ENCODE measurements around the gene RUNX1. TPM values are rescaled to one million over a fixed set of nuclear protein-coding genes. Genes with fewer than 3 reads are reported as not detected.

RUNX1 gene
- total and polyA plus RNA-seq, 10 donors = 4.8 to 70.0 (median 43.6) TPM

DNA sequence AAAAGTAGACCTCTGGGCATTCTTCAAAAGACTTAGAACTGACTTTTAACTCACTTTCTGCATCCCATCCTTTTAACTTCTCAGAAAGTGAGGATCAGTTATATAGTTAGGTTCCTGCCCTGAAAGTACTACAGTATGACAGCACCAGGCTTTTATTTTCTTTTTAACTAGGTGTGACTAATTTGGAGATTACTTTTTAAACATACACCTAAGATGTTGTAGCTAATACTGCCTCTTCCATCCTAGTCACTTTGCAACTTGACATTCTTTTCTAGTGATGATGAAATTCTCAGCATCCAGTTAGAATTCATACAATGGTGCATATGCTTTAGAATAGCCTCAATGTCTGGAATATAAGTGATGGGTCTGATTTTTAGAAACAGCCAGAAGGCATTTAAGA lies 24.6 kb downstream of the RUNX1 start:
- no peak overlapping the region for H3K4me3 ChIP-seq
- TF ChIP-seq, protein P1, sequence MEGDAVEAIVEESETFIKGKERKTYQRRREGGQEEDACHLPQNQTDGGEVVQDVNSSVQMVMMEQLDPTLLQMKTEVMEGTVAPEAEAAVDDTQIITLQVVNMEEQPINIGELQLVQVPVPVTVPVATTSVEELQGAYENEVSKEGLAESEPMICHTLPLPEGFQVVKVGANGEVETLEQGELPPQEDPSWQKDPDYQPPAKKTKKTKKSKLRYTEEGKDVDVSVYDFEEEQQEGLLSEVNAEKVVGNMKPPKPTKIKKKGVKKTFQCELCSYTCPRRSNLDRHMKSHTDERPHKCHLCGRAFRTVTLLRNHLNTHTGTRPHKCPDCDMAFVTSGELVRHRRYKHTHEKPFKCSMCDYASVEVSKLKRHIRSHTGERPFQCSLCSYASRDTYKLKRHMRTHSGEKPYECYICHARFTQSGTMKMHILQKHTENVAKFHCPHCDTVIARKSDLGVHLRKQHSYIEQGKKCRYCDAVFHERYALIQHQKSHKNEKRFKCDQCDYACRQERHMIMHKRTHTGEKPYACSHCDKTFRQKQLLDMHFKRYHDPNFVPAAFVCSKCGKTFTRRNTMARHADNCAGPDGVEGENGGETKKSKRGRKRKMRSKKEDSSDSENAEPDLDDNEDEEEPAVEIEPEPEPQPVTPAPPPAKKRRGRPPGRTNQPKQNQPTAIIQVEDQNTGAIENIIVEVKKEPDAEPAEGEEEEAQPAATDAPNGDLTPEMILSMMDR (IDR thresholded peaks at IDR 0.05 in 8 of 11, conservative IDR thresholded peaks at IDR 0.05 in 3 of 11) = no peak
- TF ChIP-seq POLR2A (IDR thresholded peaks at IDR 0.05) (no peak), POLR2AphosphoS5 (IDR thresholded peaks at IDR 0.05) (no peak)
- no peak for DNase-seq
- peaks cover 26 to 98% (median 59%) of the 10 kb centered on the region in 6 donors for H3K4me1 ChIP-seq
- H3K27me3 ChIP-seq (replicated peaks in 1 of 7) = peaks cover 0 to 7% (median 0%) of the 10 kb centered on the region in 7 donors
- H3K27ac ChIP-seq = peak overlapping the region in 5 of 8 donors; percentile 80 to 95 (median 92)
- H3K9me3 ChIP-seq = no peaks in the 10 kb centered on the region
- peaks cover 0 to 9% (median 3%) of the 10 kb centered on the region in 6 donors for H3K36me3 ChIP-seq
- intact Hi-C loops (cut with DNase I; ENCODE audit: low total_unique reads) = no loop called here

DNA sequence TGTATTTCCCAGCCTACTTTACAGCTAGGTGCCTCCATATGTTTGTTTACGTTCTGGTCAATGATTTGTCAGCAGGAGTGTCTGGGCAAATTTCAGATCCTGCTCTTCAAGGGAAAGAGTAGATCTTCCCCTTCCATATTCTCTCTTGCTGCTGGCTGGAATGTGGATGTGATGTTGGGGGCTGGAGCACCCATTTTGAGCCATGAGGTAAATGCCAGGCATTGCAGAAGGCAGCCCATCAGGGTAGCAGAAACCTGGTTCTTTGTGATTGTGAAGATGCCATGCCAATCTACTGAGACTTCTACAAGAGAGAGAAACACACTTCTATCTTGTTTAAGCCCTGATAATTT lies 25.1 kb downstream of the RUNX1 start:
- peak overlapping the region in 3 of 8 donors; percentile 92 to 95 (median 93) for H3K27ac ChIP-seq
- H3K4me3 ChIP-seq = no peak overlapping the region
- TF ChIP-seq, protein P1 (IDR thresholded peaks at IDR 0.05 in 8 of 11, conservative IDR thresholded peaks at IDR 0.05 in 3 of 11) = no peak
- TF ChIP-seq POLR2A (IDR thresholded peaks at IDR 0.05) = no peak
- no peak for TF ChIP-seq POLR2AphosphoS5 (IDR thresholded peaks at IDR 0.05)
- no peak for DNase-seq
- 91 to 100% (median 96%) methylated on average over 1 of the region's 1 CpG for WGBS, 5 donors
- intact Hi-C loops (cut with DNase I; ENCODE audit: low total_unique reads) = no loop called here
- H3K36me3 ChIP-seq = peaks cover 0 to 9% (median 3%) of the 10 kb centered on the region in 6 donors
- peaks cover 0 to 7% (median 0%) of the 10 kb centered on the region in 7 donors for H3K27me3 ChIP-seq (replicated peaks in 1 of 7)
- H3K4me1 ChIP-seq = peaks cover 26 to 97% (median 57%) of the 10 kb centered on the region in 6 donors
- no peaks in the 10 kb centered on the region for H3K9me3 ChIP-seq

DNA sequence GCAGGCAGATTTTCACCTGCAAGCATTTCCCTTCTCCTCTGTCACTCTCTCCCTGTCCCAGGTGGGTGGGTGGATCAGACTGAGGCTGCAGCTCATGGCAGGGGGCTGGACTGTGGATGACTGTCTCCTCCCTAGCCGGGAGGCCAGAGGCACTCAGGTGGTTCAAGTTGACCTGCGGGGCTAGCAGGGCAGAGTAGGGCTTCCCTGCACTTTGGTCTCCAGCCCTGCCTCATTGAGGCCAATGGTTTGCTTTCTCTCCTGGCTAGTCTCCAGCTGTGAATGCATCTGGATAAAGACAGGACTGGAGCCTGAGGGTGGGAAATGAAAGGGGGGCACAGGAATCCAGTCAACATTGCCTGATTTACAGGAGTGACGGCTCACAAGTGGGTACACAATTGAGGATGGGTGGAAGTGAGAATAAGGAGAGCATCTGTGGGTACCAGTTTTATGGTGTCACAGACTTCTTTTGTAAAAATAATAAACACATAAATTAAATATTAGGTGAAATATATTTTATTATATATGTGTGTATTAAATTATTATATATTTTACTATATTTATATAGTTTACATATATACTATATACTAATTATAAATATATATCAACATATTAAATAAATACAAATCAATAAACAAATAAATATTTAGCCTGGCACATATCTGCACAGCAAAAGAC lies 25.6 kb downstream of the RUNX1 start:
- 62 to 91% (median 81%) methylated on average over 3 of the region's 3 CpGs for WGBS, 5 donors
- Histone ChIP-seq H3K4me1 (peaks cover 26 to 92% (median 52%) of the 10 kb centered on the region in 6 donors), H3K36me3 (peaks cover 0 to 9% (median 3%) of the 10 kb centered on the region in 6 donors), H3K4me3 (no peak overlapping the region), H3K27ac (peak overlapping the region in 2 of 8 donors; percentile 11 to 22), H3K9me3 (no peaks in the 10 kb centered on the region), H3K27me3 (replicated peaks in 1 of 7) (peaks cover 0 to 7% (median 0%) of the 10 kb centered on the region in 7 donors)
- intact Hi-C loops (cut with DNase I; ENCODE audit: low total_unique reads) = no loop called here
- TF ChIP-seq POLR2A (IDR thresholded peaks at IDR 0.05) (no peak), POLR2AphosphoS5 (IDR thresholded peaks at IDR 0.05) (no peak)
- TF ChIP-seq, protein P1 (IDR thresholded peaks at IDR 0.05 in 8 of 11, conservative IDR thresholded peaks at IDR 0.05 in 3 of 11) = no peak
- DNase-seq = no peak

DNA sequence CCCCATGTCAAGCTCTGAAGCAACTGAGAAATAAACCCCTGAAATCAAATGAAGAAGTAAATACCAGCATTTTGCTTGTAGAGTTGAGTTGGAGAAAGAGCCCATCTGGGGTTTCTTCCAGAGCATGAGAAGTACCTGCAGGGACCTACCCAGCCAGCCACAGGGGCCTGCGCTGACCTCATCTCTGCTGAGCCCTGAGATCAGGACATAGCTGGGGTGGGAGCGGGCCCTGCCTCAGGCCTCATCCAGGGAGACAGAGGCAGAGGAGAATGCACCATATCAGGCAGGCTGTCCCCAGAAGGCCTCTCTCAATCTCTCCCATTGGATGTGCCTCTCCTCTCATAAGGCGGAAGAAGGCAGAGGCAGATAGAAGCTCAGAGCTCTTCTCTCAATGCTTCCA lies 27.6 kb downstream of the RUNX1 start:
- Histone ChIP-seq H3K9me3 (no peaks in the 10 kb centered on the region), H3K27me3 (replicated peaks in 1 of 7) (peaks cover 0 to 2% (median 0%) of the 10 kb centered on the region in 7 donors), H3K4me3 (no peak overlapping the region), H3K36me3 (peaks cover 0 to 9% (median 3%) of the 10 kb centered on the region in 6 donors), H3K4me1 (peaks cover 9 to 74% (median 32%) of the 10 kb centered on the region in 6 donors), H3K27ac (peak overlapping the region in 1 of 8 donors; percentile 81)
- 94 to 98% (median 97%) methylated on average over 3 of the region's 3 CpGs for WGBS, 5 donors
- TF ChIP-seq, protein P1 (IDR thresholded peaks at IDR 0.05 in 8 of 11, conservative IDR thresholded peaks at IDR 0.05 in 3 of 11) = no peak
- TF ChIP-seq POLR2AphosphoS5 (IDR thresholded peaks at IDR 0.05) = no peak
- intact Hi-C loops (cut with DNase I; ENCODE audit: low total_unique reads) = no loop called here
- DNase-seq = no peak

All from spleen (tissue), 11 donors.